Prostate gland (tissue), 2 donors: ENCODE results near the gene PLPP1.

Source experiments
- POLR2AphosphoS5 ChIP-seq: sonication (generic); formaldehyde crosslinking; IDR thresholded peaks from one replicate; pipeline ENCODE4 v1.6.1; 2017; ENCODE audit warnings: antibody characterized with exemption
- TF ChIP-seq, protein P1 (sequence below), 4 experiments: fragments of 200-600 bp in 2 of 4; fragments of 450-650 bp in 2 of 4; sonication (generic) in 2 of 4; IDR thresholded peaks; 1 replicate in 3 of 4; 2 replicates in 1 of 4; pipeline ENCODE4 v1.5.1; 2016 to 2019; ENCODE audit warnings: antibody characterized with exemption in 4 of 4, mild to moderate bottlenecking in 2 of 4, moderate library complexity in 2 of 4

DNA sequence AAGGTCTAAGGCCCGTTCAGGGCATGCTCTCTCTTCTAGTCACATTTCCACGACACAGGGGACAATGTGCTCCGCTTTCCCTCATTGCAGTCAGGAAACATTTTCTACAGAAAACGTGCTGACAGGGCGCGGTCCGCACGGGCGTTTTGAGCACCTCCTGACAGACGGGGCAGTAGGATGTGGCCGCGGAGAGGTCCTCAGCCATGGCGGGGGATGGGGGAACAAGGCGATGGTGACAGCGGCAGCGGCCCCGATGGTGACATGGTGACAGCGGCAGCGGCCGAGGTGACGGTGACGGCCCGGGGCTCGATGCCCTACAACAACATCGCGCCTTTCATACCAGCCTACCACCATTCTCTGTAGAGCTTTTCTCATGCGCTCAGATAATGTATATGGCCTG, 4.1 kb downstream of the PLPP1 start:
- TF ChIP-seq, protein P1, sequence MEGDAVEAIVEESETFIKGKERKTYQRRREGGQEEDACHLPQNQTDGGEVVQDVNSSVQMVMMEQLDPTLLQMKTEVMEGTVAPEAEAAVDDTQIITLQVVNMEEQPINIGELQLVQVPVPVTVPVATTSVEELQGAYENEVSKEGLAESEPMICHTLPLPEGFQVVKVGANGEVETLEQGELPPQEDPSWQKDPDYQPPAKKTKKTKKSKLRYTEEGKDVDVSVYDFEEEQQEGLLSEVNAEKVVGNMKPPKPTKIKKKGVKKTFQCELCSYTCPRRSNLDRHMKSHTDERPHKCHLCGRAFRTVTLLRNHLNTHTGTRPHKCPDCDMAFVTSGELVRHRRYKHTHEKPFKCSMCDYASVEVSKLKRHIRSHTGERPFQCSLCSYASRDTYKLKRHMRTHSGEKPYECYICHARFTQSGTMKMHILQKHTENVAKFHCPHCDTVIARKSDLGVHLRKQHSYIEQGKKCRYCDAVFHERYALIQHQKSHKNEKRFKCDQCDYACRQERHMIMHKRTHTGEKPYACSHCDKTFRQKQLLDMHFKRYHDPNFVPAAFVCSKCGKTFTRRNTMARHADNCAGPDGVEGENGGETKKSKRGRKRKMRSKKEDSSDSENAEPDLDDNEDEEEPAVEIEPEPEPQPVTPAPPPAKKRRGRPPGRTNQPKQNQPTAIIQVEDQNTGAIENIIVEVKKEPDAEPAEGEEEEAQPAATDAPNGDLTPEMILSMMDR (IDR thresholded peaks at IDR 0.05): no peak
- TF ChIP-seq POLR2AphosphoS5: no peak
